CD4-positive, alpha-beta T cell treated with Interleukin-17A for 4 hours (primary cell): ENCODE results near the gene SHISA7.

Source experiments
- DNase-seq: peaks from one replicate; pipeline ENCODE4 v3.0.0-alpha.2; 2020; ENCODE audit warnings: mixed read lengths

Gene SHISA7

GRCh38 chr19:55385724-55386492 lies 57.2 kb downstream of the SHISA7 start, which contains the start of gene RPL28:
Gene RPL28, plus strand, starts transcription at chr19:55385932. Its CDS starts 426 bp downstream, at chr19:55386358.
- DNase-seq = peak; percentile 98

- peak; percentile 96 for DNase-seq
Measured at GRCh38 chr19:55384920-55385723, 58.0 kb downstream of the SHISA7 start.

GRCh38 chr19:55384131-55384919 lies 58.8 kb downstream of the SHISA7 start, which contains the start of gene TMEM238:
Gene TMEM238, minus strand, starts transcription at chr19:55384292. Its CDS starts 33 bp downstream, at chr19:55384259.
- DNase-seq = peak; percentile 56

GRCh38 chr19:55383279-55384130 lies 59.6 kb downstream of the SHISA7 start:
- DNase-seq = peak; percentile 58

GRCh38 chr19:55382522-55383054 lies 60.5 kb downstream of the SHISA7 start:
- DNase-seq = no peak

GRCh38 chr19:55382013-55382412 lies 61.1 kb downstream of the SHISA7 start:
- DNase-seq = no peak

- no peak for DNase-seq
Measured at GRCh38 chr19:55379174-55379573, 63.9 kb downstream of the SHISA7 start.
